Stomach (tissue), 9 donors: Measurements from ENCODE around the gene CACNG4. TPM values are rescaled to one million over a fixed set of nuclear protein-coding genes. Genes with fewer than 3 reads are reported as not detected.

Experiments
- DNase-seq, 2 donors: peaks; one replicate each; pipeline versions ENCODE4 v3.0.0 to v3.0.0-alpha.2; 2013 to 2019
- H3K27ac ChIP-seq, 5 donors: fragments of 200-600 bp in 4 of 5; sonication (generic) in 4 of 5; one replicate each; pipeline ENCODE4 v1.5.1; 2013 to 2019; ENCODE audit warnings: mild to moderate bottlenecking in 1 of 5, moderate library complexity in 1 of 5
- H3K27me3 ChIP-seq, 3 donors: fragments of 200-600 bp; sonication (generic); one replicate each; pipeline ENCODE4 v1.5.1; 2017 to 2019; ENCODE audit warnings: mixed run types in 1 of 3
- H3K36me3 ChIP-seq, 4 donors: fragments of 200-600 bp; sonication (generic); 1 replicate in 3 of 4; 2 replicates in 1 of 4; pipeline ENCODE4 v1.5.1; 2016 to 2019
- H3K4me1 ChIP-seq, 4 donors: fragments of 200-600 bp; sonication (generic); one replicate each; pipeline ENCODE4 v1.5.1; 2016 to 2019
- H3K4me3 ChIP-seq, 4 donors: fragments of 200-600 bp; sonication (generic) in 3 of 4; one replicate each; pipeline ENCODE4 v1.5.1; 2016 to 2019; ENCODE audit warnings: mild to moderate bottlenecking in 1 of 4
- H3K9me3 ChIP-seq, 4 donors: fragments of 200-600 bp; sonication (generic); one replicate each; pipeline ENCODE4 v1.5.1; 2016 to 2019
- CTCF ChIP-seq, 7 experiments: fragments of 450-650 bp in 4 of 7; fragments of 200-600 bp in 3 of 7; sonication (generic) in 3 of 7; IDR thresholded peaks; one replicate each; pipeline ENCODE4 v1.5.1; 2016 to 2019; ENCODE audit warnings: antibody characterized with exemption in 7 of 7, control low read depth in 2 of 7, mild to moderate bottlenecking in 1 of 7
- EP300 ChIP-seq: sonication (generic); formaldehyde crosslinking; IDR thresholded peaks from one replicate; pipeline ENCODE4 v1.6.1; 2017; ENCODE audit warnings: antibody characterized with exemption
- POLR2A ChIP-seq, 4 donors: fragments of 450-650 bp; IDR thresholded peaks; one replicate each; pipeline ENCODE4 v1.6.1; 2016; ENCODE audit warnings: antibody characterized with exemption in 4 of 4, control low read depth in 2 of 4, mild to moderate bottlenecking in 1 of 4, moderate library complexity in 1 of 4
- POLR2AphosphoS5 ChIP-seq, 3 donors: sonication (generic); formaldehyde crosslinking; IDR thresholded peaks; one replicate each; pipeline ENCODE4 v1.6.1; 2016; ENCODE audit warnings: antibody characterized with exemption in 3 of 3
- WGBS, 5 donors: extraction: QIAGEN DNeasy Blood & Tissue Kit in 3 of 5; methylation state at CpG; one replicate each; pipeline versions ENCODE4 v1.1.5 to v1.1.7; 2013 to 2018; 5-methylcytosine and 5-hydroxymethylcytosine counted together
- intact Hi-C: fragments of 100-400 bp; cut with DNase I; formaldehyde crosslinking; loops from one replicate; pipeline ENCODE4 v1.15.1; 2023; ENCODE audit warnings: low total_unique reads
- polyA plus RNA-seq, 3 donors: library from polyadenylated mRNA; stranded (reverse); fragments of 200-250 nt; gene quantifications; one replicate each; pipeline ENCODE4 v1.2.3, GENCODE V29; 2013
- total RNA-seq, 5 donors: library from RNA; depleted of rRNA; stranded (reverse); fragments of >200 nt; gene quantifications; one replicate each; pipeline versions ENCODE4 v1.1.0 to v1.2.3, GENCODE V29; 2014 to 2016
- donor health status: healthy with polysubstance abuse.
- donor health status: Bipolar disorder and iron deficiency.
- donor health status: healthy.

CACNG4 gene
- total and polyA plus RNA-seq, 8 donors: 0.15 to 8.8 (median 0.96) TPM; not detected in 2

DNA sequence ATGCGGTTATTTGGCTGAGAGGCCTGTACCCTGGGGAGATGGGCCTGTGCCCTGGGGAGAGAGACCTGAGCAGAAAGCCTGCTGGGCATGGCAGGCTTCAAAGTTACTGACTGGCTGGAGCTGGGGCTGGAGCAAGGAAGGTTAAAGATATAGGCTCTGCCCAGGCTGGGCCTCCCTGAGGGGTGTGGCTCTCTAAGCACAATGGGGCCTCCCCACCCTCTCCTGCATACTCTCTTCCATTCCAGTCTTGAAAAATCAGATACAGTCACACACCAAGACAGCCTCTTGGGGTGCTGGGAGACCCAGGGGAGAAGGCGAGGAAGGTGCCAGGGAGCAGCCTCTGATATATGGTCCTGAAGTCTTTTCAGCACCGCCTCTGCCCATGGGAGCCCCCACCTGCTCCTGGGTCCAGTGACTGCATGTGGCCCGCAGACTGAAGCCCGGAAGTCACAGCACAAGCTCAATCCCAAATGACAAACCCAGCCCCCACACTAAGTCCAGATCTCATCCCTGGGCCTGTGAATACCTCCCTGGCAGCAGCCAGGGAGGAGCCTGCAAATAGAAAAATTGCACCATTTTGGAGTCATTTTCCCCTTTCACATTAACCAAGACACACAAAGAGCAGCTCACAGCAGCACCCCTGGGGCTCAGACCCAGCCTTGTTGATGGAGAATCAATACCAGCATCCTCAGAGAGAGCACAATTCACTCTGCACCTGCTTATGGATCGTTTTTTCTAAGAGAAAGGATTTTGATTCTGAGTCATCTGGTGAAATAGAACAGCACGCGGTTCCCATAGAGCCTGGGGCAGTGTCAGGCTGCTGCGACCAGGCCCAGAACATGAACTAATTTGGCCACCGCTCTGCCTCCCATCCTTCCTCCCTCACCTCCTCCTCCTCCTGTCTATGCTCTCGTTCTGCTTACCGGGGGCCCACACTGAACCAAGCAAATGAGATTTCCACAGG, 54.2 kb downstream of the CACNG4 start:
- 78 to 87% (median 85%) methylated on average over 10 to 12 of the region's 12 CpGs for WGBS, 5 donors
- Histone ChIP-seq H3K36me3 (no peaks in the 10 kb centered on the region), H3K27ac (no peak overlapping the region), H3K4me1 (peaks cover 0 to 4% (median 2%) of the 10 kb centered on the region in 4 donors), H3K4me3 (no peak overlapping the region), H3K27me3 (peaks cover 0 to 6% (median 0%) of the 10 kb centered on the region in 3 donors), H3K9me3 (no peaks in the 10 kb centered on the region)
- TF ChIP-seq EP300: no peak
- TF ChIP-seq POLR2AphosphoS5 (IDR thresholded peaks at IDR 0.05): no peak
- TF ChIP-seq POLR2A (IDR thresholded peaks at IDR 0.05): no peak
- no peak for TF ChIP-seq CTCF (IDR thresholded peaks at IDR 0.05)
- intact Hi-C loops: no loop called here
- DNase-seq: peak in 1 of 2 donors; percentile 71

GRCh38 chr17:67019809-67020208, 55.3 kb downstream of the CACNG4 start:
- H3K4me1 ChIP-seq: peaks cover 0 to 6% (median 2%) of the 10 kb centered on the region in 4 donors
- peaks cover 0 to 6% (median 0%) of the 10 kb centered on the region in 3 donors for H3K27me3 ChIP-seq
- TF ChIP-seq POLR2AphosphoS5 (IDR thresholded peaks at IDR 0.05) (no peak), EP300 (no peak), POLR2A (IDR thresholded peaks at IDR 0.05) (no peak), CTCF (IDR thresholded peaks at IDR 0.05) (no peak)
- no peak overlapping the region for H3K27ac ChIP-seq
- H3K9me3 ChIP-seq: no peaks in the 10 kb centered on the region
- no peaks in the 10 kb centered on the region for H3K36me3 ChIP-seq
- no peak for DNase-seq
- intact Hi-C loops: no loop called here
- 57 to 66% (median 59%) methylated on average over 6 to 8 of the region's 8 CpGs for WGBS, 5 donors
- H3K4me3 ChIP-seq: no peak overlapping the region

DNA sequence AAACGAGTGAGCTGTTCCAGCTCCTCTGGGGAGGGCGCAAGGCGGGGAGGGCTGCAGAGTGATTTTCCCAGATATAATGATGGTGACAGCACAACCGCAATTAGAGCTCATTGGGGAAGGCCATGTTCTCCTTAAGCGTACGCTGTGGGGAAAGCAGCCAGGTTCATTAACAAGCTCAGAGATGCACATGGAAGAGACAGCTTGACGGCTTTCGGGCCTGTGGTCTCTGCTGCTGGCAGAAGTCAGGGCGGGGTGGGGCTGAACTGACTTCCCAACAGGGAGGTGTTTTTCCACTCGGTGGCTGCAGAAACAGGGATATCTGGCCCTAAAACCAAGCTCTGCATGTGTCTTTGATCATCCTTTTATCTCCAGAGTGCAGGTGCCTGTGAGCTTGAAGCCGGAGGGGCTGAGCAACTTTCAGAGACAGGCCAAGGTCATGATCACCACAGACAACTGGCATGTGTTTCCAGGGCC, 55.8 kb downstream of the CACNG4 start:
- no peak overlapping the region for H3K27ac ChIP-seq
- intact Hi-C loops: no loop called here
- WGBS, 5 donors: 42 to 82% (median 78%) methylated on average over 2 to 11 of the region's 11 CpGs
- peaks cover 0 to 6% (median 0%) of the 10 kb centered on the region in 3 donors for H3K27me3 ChIP-seq
- H3K9me3 ChIP-seq: no peaks in the 10 kb centered on the region
- DNase-seq: peak in 1 of 2 donors; percentile 26
- H3K4me3 ChIP-seq: no peak overlapping the region
- H3K4me1 ChIP-seq: peaks cover under 1 to 11% (median 5%) of the 10 kb centered on the region in 4 donors
- no peaks in the 10 kb centered on the region for H3K36me3 ChIP-seq
- no peak for TF ChIP-seq POLR2AphosphoS5 (IDR thresholded peaks at IDR 0.05)
- no peak for TF ChIP-seq POLR2A (IDR thresholded peaks at IDR 0.05)
- TF ChIP-seq CTCF (IDR thresholded peaks at IDR 0.05): no peak
- TF ChIP-seq EP300: no peak

DNA sequence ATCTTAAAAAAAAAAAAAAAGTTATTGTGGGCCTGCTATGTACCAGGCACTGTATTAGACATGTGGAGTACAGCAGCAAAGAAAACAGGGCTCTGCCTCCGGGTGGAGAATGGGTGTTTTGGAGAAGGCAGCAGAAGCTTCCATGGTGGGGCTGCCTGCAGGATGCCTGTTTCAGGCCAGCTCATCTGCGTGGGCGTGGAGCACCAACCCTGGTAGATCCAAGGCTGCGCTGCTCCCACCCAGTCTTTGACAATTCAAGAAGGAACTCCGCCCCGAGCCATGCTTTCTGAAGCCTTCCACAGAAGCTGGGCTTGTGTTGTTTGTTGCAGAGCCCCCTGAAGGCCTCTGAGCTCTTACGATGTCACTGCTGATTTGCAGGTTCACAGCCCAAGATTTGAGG, 56.7 kb downstream of the CACNG4 start:
- Histone ChIP-seq H3K4me3 (no peak overlapping the region), H3K36me3 (no peaks in the 10 kb centered on the region), H3K9me3 (no peaks in the 10 kb centered on the region), H3K4me1 (peaks cover 4 to 19% (median 9%) of the 10 kb centered on the region in 4 donors), H3K27ac (no peak overlapping the region), H3K27me3 (peaks cover 0 to 4% (median 0%) of the 10 kb centered on the region in 3 donors)
- no peak for DNase-seq
- 87 to 95% (median 93%) methylated on average over 7 of the region's 7 CpGs for WGBS, 5 donors
- intact Hi-C loops: no loop called here
- TF ChIP-seq EP300: no peak
- TF ChIP-seq POLR2A (IDR thresholded peaks at IDR 0.05): no peak
- no peak for TF ChIP-seq CTCF (IDR thresholded peaks at IDR 0.05)
- no peak for TF ChIP-seq POLR2AphosphoS5 (IDR thresholded peaks at IDR 0.05)
